H1 (cell line): ENCODE results near the gene FXN. TPM values are rescaled to one million over a fixed set of nuclear protein-coding genes. Genes with fewer than 3 reads are reported as not detected.

ENCODE experiments used
- SRF ChIP-seq: IDR thresholded peaks from 2 replicates; pipeline ENCODE4 v1.6.1; 2011; ENCODE audit warnings: mild to moderate bottlenecking, low read depth, low read length, moderate library complexity
- polyA plus RNA-seq, 7 experiments: library from polyadenylated mRNA; depleted of rRNA in 3 of 7; stranded (reverse) in 5 of 7; unstranded in 2 of 7; fragments of >200 nt in 5 of 7; fragments of 200-250 nt in 2 of 7; gene quantifications; 1 replicate in 5 of 7; 2 replicates in 1 of 7; 4 replicates in 1 of 7; pipeline versions ENCODE4 v1.2.1 to v1.2.3, GENCODE V29; 2011 to 2013; ENCODE audit warnings: missing spikeins in 2 of 7, mixed read lengths in 2 of 7
- total RNA-seq: library from RNA; stranded (reverse); fragmentation: NEBNext Ultra II Directional; extraction: Animal tissue kit (Norgen Biotek cat#: 25700); gene quantifications from 2 replicates; pipeline ENCODE4 v1.2.1, GENCODE V29; 2021

Gene FXN
- total and polyA plus RNA-seq, 2 of the 8 experiments (the other 6 are each of a cell fraction or from before 2014, with no cell fraction given), result 34.2 to 37.5 TPM

GRCh38 chr9:69047371-69047770 is 11.8 kb downstream of the FXN start (continued):
- TF ChIP-seq SRF, result no peak
